Coronary artery (tissue), 2 donors: ENCODE measurements around the gene B3GAT1.
"Not testable (repeated sequence)": the region's sequence is repeated elsewhere in the genome, so short reads cannot be mapped to it uniquely, and the experiment has no call there.

ENCODE experiments used
- DNase-seq: peaks from one replicate; pipeline ENCODE4 v3.0.0-alpha.2; 2017; ENCODE audit warnings: low spot score
- H3K27ac ChIP-seq, 2 donors: fragments of 200-600 bp; sonication (generic); one replicate each; pipeline ENCODE4 v1.5.1; 2016 to 2019
- H3K4me3 ChIP-seq: fragments of 200-600 bp; sonication (generic); 2 replicates; pipeline ENCODE4 v1.5.1; 2016; ENCODE audit warnings: mild to moderate bottlenecking, moderate library complexity
- CTCF ChIP-seq: fragments of 200-600 bp; sonication (generic); IDR thresholded peaks from one replicate; pipeline ENCODE4 v1.5.1; 2019; ENCODE audit warnings: antibody characterized with exemption

Gene B3GAT1

GRCh38 chr11:134449051-134449450, 37.0 kb upstream of the B3GAT1 start:
- Histone ChIP-seq H3K4me3 (no peak overlapping the region), H3K27ac (no peak overlapping the region)
- no peak for TF ChIP-seq CTCF
- no peak for DNase-seq

GRCh38 chr11:134447696-134448095, 35.7 kb upstream of the B3GAT1 start:
- Histone ChIP-seq H3K4me3 (no peak overlapping the region), H3K27ac (no peak overlapping the region)
- no peak for DNase-seq
- TF ChIP-seq CTCF, result no peak

DNA sequence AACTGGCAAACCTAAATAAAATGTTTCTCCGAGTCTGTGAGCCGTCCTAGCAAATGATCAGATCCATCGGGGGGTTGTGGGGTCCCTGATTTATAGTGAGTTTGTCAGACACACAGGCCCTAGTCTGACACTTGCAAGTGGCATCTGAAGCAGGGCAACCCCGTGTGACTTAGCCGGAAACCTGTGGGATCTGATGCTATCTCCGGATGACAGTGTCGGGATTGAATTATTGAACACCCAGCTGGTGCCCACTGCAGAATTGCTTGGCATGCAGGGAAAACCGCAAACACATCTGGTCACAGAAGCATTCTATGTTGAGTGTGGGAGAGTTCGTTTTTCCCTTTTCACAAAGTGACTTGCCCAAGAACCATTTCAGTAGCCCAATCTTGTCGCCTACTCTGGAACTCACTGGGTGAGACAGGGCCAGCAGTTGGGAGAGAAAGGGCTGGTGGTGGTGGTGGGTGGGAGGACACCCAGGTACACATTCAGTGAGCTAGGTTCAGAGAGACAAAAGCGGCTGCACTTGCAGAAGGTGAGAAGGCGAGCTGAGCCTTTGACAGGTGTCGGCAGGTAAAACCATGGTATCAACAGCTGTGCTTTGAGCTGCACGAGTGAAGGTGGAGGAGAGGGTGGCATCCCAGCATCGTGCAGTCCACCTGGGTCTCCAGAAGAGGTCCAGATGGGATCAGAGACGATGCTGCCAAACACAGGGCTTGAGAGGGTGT, 33.7 kb upstream of the B3GAT1 start:
- no peak overlapping the region for H3K27ac ChIP-seq
- no peak for DNase-seq
- H3K4me3 ChIP-seq, result no peak overlapping the region
- no peak for TF ChIP-seq CTCF

DNA sequence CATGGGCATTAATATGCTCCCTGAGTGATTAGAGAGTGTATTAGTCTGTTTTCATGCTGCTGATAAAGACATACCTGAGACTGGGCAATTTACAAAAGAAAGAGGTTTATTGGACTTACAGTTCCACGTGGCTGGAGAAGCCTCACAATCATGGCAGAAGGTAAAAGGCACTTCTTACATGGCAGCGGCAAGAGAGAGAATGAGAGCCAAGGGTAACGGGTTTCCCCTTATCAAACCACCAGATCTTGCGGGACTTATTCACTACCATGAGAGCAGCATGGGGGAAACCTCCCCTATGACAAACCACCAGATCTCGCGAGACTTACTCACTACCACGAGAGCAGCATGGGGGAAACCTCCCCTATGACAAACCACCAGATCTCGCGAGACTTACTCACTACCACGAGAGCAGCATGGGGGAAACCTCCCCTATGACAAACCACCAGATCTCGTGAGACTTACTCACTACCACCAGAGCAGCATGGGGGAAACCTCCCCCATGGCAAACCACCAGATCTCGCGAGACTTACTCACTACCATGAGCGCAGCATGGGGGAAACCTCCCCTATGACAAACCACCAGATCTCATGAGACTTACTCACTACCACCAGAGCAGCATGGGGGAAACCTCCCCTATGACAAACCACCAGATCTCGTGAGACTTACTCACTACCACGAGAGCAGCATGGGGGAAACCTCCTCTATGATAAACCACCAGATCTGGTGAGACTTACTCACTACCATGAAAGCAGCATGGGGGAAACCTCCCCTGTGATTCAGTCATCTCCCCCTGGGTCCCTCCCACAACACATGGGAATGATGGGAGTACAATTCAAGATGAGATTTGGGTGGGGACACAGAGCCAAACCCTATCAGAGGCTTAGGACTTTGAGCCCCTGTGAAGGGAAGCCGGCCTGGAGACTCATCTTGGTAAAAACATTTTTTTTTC, 32.4 kb upstream of the B3GAT1 start:
- H3K4me3 ChIP-seq, H3K27ac ChIP-seq, DNase-seq: not testable (repeated sequence)

DNA sequence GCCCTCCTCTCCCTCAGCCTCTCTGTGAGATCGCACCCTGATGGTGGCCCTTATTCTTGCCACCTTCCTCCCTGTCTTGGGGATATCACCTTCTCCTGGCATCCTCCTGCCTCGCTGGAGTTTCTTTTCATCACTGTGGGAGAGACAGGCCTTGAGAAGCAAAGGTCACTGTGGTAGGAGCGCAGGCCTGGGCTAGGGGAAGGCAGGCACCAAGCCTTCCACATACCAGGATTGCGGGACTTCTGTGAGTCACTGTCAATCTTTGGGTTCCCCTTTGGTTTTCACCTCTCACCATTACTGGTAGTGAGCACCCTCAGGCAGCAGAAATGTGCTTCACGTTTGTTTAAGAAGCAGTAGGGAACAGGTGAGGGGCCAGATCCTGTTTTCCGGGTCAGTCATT, 31.2 kb upstream of the B3GAT1 start:
- no peak for DNase-seq
- H3K4me3 ChIP-seq, result no peak overlapping the region
- no peak overlapping the region for H3K27ac ChIP-seq
- TF ChIP-seq CTCF, result no peak

- no peak overlapping the region for H3K27ac ChIP-seq
- no peak overlapping the region for H3K4me3 ChIP-seq
- no peak for TF ChIP-seq CTCF
- DNase-seq, result no peak
Observed at GRCh38 chr11:134442246-134442645, 30.2 kb upstream of the B3GAT1 start.

DNA sequence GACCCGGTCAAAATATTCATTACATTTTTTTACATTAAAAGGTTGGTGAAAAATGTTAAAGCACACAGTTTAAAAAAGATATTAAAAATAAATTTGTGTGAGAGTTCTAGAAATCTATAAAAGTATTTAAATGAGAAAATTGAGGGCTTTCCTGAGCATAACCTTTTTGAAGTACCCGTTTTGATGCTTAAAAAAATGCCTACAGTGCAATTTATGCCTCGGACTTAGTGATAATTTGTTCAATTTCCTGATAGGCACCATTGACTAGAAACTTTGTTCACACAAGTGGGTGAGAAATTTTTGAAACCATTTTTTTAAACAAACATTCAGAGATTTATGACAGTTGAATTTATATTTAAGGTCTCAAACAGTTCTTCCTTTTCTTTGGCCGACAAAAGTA, 29.7 kb upstream of the B3GAT1 start:
- no peak for DNase-seq

More for the DNA sequence above, 29.7 kb upstream of the B3GAT1 start:
- no peak for TF ChIP-seq CTCF
- no peak overlapping the region for H3K27ac ChIP-seq
- H3K4me3 ChIP-seq, result no peak overlapping the region
